Measurements from ENCODE around the gene ZNF506.
"Not testable (repeated sequence)": the region's sequence is repeated elsewhere in the genome, so short reads cannot be mapped to it uniquely, and the experiment has no call there.

The ZNF506 gene

GRCh38 chr19:19777692-19778091 lies 43.9 kb downstream of the ZNF506 start:
- DNase-seq: no peak

- peak; percentile 86 for DNase-seq
Observed at GRCh38 chr19:19776206-19777008, 45.1 kb downstream of the ZNF506 start.

- DNase-seq: no peak
Observed at GRCh38 chr19:19775891-19776205, 45.7 kb downstream of the ZNF506 start.

GRCh38 chr19:19774354-19775033 lies 47.1 kb downstream of the ZNF506 start:
- no peak for DNase-seq

- DNase-seq: not testable (repeated sequence)
Observed at GRCh38 chr19:19771963-19772362, 49.6 kb downstream of the ZNF506 start.

DNA sequence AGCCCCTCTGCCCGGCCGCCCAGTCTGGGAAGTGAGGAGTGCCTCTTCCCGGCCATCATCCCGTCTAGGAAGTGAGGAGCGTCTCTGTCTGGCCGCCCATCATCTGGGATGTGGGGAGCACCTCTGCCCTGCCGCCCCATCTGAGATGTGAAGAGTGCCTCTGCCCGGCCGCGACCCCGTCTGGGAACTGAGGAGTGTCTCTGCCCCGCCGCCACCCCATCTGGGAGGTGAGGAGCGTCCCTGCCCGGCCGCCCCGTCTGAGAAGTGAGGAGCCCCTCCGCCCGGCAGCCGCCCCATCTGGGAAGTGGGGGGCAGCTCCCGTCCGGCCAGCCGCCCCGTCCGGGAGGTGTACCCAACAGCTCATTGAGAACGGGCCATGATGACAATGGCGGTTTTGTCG lies 51.6 kb downstream of the ZNF506 start:
- DNase-seq: not testable (repeated sequence)

DNA sequence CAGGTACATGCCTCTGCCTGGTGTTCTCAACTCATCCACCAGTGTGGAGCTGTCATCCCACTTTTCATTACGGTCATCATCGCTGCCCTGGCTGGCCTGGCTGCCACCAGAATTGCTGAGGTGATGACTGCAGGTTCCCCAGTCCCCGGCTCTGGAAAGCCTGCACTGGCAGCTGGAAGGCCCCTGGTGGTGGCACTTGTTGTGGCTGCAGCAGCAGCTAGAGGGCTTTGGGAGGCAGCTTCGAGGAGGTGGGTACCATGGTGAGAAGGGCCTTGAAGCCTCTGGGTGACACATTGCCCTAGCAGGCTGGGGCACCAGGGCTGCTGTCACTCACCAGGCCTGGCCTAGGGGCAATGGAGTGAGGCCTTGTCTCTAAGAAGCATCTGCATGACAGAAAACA lies 63.4 kb downstream of the ZNF506 start:
- no peak for DNase-seq

- no peak for DNase-seq
Observed at GRCh38 chr19:19752760-19753403, 68.7 kb downstream of the ZNF506 start.

DNA sequence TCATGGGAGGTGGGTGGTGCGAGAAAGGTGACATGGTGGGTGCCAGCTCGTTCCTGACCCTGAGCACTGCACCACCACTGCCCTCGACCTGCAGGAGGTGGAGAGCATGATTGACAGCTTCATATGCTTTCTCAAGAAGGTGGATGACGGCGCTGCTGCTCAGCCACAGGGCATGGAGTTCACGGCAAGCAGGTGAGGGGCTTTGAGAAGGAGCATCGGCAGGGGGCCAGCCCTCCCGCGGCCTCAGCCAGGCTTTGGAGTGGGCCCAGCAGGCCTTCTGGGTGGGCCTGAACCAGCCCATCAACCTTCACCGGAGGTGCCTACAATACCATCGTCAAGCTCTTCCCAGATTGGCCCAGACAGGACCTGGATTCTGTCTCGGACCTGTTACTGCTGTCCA lies 69.7 kb downstream of the ZNF506 start:
- DNase-seq: no peak

GRCh38 chr19:19750842-19751790 lies 70.4 kb downstream of the ZNF506 start:
- DNase-seq: no peak

- DNase-seq: no peak
Observed at GRCh38 chr19:19749908-19750841, 71.4 kb downstream of the ZNF506 start.

GRCh38 chr19:19749117-19749907 lies 72.2 kb downstream of the ZNF506 start:
- no peak for DNase-seq

DNA sequence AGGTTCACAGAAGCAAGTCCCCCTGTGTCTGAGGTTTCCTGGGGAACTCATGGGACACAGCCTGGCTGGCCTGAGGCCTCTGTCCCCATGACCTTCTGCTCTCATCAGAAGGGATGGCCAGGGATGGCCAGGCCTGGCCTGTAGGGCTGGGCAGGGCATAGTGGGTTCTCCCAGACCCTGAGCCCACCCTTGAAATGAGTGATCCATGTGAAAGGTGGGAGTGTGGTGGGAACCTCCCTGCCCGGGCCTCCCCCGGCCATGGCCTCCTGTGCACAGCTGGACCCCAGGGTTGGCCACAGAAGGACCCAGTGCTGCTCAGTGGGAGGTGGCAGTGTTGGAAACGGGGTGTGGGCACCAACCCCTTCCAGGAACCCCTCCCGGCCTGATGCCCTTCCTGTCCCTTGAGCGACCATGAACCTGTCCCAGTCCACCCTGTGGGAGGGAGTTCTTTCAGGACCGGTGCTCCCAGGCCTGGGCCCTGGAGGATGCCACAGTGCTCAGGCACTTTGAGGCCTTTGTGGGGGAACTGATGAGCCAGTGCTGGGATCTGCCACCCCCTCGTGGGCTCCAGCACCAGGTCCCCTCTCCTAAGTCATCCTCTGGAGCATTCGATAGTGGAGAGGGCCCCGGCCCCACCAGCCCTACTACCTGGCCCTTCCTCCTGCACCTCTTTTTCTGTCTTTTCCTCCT lies 73.2 kb downstream of the ZNF506 start:
- DNase-seq: no peak

DNA sequence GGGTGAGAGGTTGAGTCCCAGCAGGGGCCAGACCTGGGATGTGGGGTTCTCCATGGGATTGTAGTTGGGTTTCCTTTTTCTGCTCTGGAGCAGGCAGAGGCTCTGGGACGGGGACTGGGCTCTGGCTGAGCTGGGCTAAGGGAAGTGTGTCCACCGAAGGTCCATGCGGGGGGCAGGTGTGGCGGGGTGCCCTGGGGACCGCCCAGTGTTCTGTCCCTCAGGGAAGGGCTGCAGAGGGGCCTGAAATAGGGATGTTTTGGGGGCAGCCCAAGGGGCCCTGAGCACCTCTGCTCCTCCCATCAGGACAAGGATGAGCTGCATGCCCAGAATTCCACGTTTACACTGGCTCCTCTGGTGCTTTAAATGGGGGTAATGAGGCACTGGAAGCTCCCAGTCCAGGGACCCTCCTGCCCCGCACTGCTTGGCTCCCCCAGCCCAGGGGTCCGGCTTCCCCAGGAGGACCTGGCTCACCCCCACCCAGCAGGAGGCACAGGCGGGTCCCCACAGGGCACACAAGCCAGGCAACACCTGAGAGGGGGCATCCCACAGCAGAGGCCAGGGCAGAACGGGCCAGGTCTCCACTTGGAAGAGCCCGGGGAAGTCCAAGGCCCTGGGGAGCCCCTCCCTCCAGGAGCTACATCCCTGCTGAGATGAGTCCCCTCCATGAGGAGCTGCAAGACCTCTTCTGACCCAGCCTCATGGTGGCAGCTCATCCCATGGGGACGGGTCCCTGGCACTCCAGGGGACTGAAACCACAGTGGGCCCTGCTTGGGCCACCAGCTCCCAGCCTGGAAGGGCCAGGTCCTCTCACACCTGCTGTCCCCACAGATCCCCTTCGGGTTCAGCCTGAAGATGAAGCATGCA lies 74.0 kb downstream of the ZNF506 start:
- DNase-seq: no peak

DNA sequence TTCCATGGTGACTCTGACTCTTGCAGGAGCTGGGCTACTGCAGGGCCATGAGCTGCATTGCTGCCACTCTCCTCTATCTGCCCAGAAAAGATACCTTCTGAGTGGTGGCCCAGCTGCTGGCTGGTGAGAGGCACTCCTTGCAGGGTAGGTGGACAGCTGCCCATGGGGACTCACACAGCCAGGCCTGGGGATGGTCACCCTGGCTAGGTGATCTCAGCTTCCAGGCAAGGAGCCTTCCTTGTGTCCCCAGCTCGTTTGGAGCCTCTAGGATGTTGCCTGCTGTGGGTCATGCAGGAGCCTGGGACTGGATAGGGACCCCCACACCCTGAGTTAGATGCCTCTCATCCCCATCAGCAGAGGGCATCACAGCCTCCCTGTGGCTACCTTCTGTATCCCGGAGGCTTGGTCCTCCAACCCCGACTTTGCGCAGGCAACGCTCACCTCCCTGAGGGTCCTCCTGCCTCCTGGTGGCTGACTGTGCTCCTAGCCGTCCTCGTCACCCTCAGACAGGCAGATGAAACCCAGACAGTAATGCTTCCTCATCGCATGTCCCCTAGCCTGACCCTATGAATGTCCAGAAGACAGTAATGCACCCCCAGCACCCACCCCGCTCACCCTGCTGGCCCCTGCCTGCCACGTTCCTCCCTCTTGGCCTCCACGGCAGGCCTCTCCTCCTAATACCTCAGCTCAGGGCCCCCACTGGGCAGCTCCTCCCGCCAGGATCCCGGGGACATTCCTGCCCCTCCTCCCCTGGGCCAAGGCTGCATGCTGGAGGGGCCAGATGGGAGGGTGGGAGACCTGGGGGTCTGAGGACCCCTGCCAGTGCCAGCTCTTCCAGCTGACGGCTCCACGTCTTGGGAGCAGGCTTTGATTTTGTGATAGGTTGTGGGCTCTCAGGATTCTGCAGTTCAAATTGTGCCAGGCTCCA lies 75.0 kb downstream of the ZNF506 start:
- no peak for DNase-seq

DNA sequence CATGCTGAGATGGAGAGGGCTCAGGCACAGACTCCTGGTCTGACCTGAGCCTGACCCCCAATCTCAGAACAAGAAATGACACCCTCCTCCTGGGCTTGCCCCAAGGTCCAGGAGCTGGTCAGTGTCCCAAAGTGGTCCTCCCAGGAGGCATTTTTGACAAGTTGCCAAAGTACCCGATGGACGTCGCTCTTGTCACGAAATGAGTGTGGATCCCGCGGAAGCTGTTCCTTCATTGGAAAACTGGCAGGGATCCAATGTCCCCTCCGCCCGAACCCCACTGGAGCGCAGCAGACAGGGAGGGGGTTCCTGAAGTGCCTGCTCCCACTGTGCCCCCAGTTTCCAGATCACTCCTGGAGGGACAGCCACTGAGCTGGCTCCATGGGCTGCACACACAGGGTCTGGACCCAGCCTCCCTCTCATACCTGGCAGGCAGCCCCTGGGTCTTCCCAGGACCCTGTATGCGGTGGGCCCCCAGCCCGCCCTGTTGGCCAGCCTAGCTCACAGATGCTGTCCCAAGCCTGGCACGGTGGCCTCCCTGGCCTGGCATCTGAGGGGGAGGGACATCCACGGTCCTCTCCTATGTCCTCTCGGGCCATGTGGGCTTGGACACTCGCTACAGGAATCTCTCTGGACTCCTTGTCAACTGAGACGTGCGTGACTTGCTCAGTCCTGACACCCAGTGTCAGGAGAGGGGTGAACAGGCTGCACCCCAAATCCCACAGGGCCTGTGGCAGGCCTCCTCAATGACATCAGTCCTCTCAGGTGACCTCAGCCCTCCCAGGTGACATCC lies 75.9 kb downstream of the ZNF506 start:
- no peak for DNase-seq

DNA sequence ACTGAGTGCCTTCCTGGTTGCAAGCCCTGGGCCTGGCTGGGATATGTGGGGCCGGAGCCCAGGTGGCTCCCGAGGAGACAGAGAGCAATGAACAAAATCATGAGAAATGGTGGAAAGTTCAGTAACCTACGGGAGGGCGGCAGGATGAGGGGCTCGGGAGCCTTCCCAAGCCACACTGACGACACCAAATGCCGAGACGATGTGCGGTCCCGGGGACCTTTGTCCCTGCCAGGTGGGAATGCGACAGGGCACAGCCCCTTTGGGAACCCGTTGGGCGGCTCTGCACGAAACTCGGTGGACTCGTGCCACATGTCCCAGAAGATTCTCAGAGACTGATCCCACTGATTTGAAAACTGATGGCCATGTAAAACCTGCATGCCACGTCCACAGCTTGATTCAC lies 76.9 kb downstream of the ZNF506 start:
- no peak for DNase-seq

Measured in activated CD4-positive, alpha-beta T cell treated with anti-CD3 and anti-CD28 coated beads for 1 hour (primary cell).